ENCODE measurements around the gene APLNR.
A peak's percentile ranks its signal among the peaks of the same experiment; 100 is the strongest.

The APLNR gene

DNA sequence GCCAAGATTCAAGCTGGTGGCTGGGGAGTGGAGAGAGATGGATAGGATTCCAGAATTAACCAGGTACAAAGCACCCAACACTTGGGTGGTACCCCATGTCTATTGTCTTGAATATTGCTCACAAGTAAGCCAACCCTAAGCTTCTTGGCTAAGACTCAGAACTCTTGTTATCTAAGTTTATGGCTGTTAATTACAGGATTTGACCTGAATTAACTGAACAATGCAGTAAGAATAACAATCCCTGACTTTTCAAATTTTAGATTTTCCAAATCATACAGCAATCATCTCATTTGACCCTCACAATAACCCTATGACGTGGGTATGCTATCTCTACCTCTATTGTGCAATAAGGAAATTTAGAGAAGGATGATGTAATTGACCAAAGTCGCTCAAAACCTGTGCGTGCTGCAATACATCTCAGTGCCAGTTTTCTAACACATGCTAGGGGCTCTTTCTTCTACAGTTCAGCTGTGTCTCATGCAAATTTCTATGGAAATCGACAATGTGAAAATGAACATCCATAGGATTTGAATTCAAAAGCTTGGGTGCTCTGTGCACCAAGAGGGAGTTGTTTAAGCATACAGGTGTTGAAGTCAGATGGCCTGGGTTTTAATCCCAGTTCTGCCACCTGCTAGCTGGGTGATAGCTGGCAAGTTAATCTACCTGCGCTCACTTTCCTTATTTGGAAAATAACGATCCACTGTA lies 40.1 kb upstream of the APLNR start:
- TF ChIP-seq, protein P1, sequence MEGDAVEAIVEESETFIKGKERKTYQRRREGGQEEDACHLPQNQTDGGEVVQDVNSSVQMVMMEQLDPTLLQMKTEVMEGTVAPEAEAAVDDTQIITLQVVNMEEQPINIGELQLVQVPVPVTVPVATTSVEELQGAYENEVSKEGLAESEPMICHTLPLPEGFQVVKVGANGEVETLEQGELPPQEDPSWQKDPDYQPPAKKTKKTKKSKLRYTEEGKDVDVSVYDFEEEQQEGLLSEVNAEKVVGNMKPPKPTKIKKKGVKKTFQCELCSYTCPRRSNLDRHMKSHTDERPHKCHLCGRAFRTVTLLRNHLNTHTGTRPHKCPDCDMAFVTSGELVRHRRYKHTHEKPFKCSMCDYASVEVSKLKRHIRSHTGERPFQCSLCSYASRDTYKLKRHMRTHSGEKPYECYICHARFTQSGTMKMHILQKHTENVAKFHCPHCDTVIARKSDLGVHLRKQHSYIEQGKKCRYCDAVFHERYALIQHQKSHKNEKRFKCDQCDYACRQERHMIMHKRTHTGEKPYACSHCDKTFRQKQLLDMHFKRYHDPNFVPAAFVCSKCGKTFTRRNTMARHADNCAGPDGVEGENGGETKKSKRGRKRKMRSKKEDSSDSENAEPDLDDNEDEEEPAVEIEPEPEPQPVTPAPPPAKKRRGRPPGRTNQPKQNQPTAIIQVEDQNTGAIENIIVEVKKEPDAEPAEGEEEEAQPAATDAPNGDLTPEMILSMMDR (conservative IDR thresholded peaks at IDR 0.05; ENCODE audit: control insufficient read depth, insufficient read depth, low read depth, low read length), result no peak
- no peak overlapping the region for H3K4me3 ChIP-seq (ENCODE audit: control insufficient read depth, low read depth, low read length)
- peak; percentile 15 for DNase-seq (ENCODE audit: low read depth)

DNA sequence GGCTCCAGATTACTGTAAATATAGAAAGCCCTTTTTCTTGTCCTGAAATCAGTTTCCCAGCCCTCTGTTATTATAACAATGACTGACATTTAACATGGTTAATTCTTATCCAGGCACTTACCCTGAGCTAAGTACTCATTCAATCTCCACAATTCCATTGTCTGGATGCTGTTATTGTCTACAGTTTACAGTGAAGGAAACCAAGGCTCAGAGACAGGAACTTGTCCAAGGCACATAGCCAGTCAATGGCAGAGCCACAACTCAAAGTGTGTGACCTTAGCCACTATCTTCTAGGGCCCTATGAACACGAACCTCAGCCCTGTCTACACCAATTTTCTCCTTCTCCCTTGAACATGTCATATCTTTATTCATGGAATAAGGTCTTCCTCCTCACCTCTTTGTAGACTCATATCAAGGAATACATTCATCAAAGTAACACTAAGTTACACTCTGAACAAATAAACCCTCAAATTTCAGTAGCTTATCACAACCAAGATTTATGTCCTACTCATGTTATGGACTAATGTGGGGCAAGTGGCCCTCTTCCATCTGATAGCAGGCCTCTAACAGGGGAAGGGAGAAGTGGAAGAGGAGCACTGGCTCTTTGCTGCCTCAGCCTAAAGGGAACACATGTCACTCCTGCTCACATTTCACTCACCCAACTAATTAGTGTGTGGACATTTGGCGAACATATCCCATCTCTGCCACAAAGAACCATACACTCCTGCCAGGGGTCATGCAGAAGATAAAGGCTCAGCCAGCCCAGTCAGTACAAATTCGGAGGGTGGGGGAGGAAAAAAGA lies 39.3 kb upstream of the APLNR start:
- DNase-seq (ENCODE audit: low read depth), result no peak
- TF ChIP-seq, protein P1 (conservative IDR thresholded peaks at IDR 0.05; ENCODE audit: control insufficient read depth, insufficient read depth, low read depth, low read length), result no peak
- H3K4me3 ChIP-seq (ENCODE audit: control insufficient read depth, low read depth, low read length), result no peak overlapping the region

DNA sequence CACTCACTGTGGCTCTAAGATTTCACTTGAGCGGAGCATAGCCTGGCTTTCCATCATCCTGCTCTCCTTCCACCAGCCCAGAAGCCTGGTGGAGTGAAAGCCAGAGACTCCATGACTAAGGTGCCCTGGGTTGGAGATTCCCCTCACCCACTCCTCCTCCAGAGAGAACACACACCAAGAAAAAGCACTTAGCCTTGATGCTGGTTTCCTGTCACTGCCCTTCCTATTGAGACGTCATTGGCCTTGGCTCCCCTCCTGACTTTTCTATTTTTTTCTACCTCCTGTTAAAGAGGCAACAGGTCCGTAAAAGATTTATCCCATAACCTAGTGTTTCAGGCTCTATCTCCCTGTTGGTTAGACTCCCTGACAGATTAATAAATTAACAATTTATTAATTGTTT lies 38.5 kb upstream of the APLNR start:
- H3K4me3 ChIP-seq (ENCODE audit: control insufficient read depth, low read depth, low read length), result no peak overlapping the region
- TF ChIP-seq, protein P1 (conservative IDR thresholded peaks at IDR 0.05; ENCODE audit: control insufficient read depth, insufficient read depth, low read depth, low read length), result no peak
- no peak for DNase-seq (ENCODE audit: low read depth)

DNA sequence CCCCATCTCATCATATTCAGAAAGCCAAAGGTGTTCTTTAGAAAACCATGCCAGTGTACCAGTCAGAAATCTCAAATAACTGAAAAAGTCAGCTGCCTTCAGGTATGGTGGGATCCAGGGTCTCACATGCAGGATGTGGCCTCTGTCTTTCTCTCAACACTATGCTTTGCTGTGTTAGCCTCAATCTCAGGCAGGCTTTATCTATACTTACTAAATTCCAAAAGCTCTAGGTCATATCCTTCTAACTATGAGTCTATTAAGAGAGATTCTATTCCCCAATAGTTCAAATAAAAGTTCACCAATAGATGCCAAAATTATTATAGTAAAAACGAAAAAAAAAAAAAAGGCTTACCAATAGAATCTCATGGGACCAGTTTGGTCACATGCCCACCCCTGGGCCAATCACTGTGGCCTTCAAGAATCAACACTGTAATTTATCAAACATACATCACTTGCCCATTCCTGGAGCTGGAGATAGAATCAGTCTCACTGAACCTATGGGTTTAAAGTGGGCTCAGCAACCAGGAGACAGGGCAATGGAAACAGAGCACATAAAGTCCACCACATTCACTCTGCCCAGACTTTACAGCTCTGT lies 38.0 kb upstream of the APLNR start:
- TF ChIP-seq, protein P1 (conservative IDR thresholded peaks at IDR 0.05; ENCODE audit: control insufficient read depth, insufficient read depth, low read depth, low read length), result no peak
- DNase-seq (ENCODE audit: low read depth), result no peak

DNA sequence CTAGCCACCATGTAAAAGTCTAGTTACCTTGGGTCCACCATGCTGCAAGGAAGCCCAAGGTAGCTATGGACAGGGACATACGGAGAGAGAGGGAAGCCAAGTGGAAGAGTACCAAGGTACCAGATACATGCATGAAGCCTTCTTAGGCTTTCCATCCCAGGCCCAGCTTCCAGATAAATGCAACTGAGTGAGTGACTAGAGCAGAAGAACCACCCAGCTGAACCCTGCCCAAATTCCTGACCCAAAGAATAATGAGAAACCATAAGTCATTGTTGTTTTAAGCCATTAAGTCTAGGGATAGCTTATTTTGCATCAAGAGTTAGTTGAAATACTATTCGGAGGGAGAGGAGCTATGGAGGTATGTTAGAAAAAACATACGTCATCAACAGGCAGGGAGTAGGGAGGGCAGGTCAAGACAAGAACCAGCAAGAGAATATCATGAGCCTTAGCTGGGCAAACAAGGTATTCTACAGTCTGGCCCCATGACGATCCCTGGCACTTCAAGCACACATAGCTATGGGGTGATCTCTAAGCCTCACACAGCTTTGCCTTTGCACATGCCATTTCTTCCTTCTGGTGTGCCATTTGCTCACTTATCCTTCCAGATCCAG lies 36.5 kb upstream of the APLNR start:
- no peak for DNase-seq (ENCODE audit: low read depth)
- no peak overlapping the region for H3K4me3 ChIP-seq (ENCODE audit: control insufficient read depth, low read depth, low read length)
- TF ChIP-seq, protein P1 (conservative IDR thresholded peaks at IDR 0.05; ENCODE audit: control insufficient read depth, insufficient read depth, low read depth, low read length), result no peak

More for the DNA sequence above, 38.0 kb upstream of the APLNR start:
- H3K4me3 ChIP-seq (ENCODE audit: control insufficient read depth, low read depth, low read length), result no peak overlapping the region

DNA sequence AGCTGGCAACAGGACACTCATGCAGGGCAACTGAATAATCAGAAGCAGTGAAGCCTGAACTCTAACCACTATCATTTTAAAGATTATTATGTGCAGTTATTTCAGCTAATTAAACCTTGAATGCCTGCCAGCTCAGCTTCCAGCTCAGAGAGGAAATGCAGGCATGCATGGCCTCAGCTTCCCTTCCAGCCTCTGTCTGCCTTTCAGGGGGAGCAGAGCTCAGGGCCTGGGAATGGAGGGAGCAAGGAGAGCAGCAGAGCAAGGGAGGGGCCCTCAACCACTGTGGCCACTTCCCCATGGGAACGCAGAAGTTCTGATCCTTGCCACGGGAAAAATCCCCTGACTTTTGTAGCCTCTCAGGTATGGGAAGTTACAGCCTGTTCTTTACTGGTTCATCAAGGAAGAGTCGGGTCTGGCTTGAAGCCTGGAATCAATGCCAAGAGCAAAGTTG lies 32.5 kb upstream of the APLNR start:
- H3K4me3 ChIP-seq (ENCODE audit: control insufficient read depth, low read depth, low read length), result no peak overlapping the region
- no peak for DNase-seq (ENCODE audit: low read depth)
- TF ChIP-seq, protein P1 (conservative IDR thresholded peaks at IDR 0.05; ENCODE audit: control insufficient read depth, insufficient read depth, low read depth, low read length), result no peak

Data from fibroblast of mammary gland (primary cell).